Liver (tissue), 9 donors: ENCODE data around the gene MND1. TPM values are rescaled to one million over a fixed set of nuclear protein-coding genes. Genes with fewer than 3 reads are reported as not detected.

Source experiments
- DNase-seq: peaks from one replicate; pipeline ENCODE4 v3.0.0-alpha.2; 2017; ENCODE audit warnings: low spot score
- H3K27ac ChIP-seq, 2 donors: one replicate each; pipeline ENCODE4 v1.7.0; 2013; ENCODE audit warnings: inconsistent platforms in 2 of 2, low read length in 2 of 2, control low read depth in 1 of 2, low read depth in 1 of 2, mild to moderate bottlenecking in 1 of 2
- H3K27me3 ChIP-seq, 4 donors: one replicate each; pipeline versions ENCODE4 v1.6.1 to v1.7.0; 2013; ENCODE audit warnings: low read length in 3 of 4, inconsistent platforms in 1 of 4, mild to moderate bottlenecking in 1 of 4, moderate library complexity in 1 of 4; ENCODE audit not compliant: control insufficient read depth in 4 of 4, insufficient read depth in 4 of 4
- H3K36me3 ChIP-seq, 4 donors: one replicate each; pipeline versions ENCODE4 v1.6.1 to v1.7.0; 2013; ENCODE audit warnings: low read length in 3 of 4, mild to moderate bottlenecking in 3 of 4, low read depth in 1 of 4, moderate library complexity in 1 of 4; ENCODE audit not compliant: control insufficient read depth in 4 of 4, insufficient read depth in 3 of 4
- H3K4me1 ChIP-seq, 4 donors: one replicate each; pipeline versions ENCODE4 v1.6.1 to v1.7.0; 2013; ENCODE audit warnings: low read length in 3 of 4, mild to moderate bottlenecking in 3 of 4, moderate library complexity in 1 of 4; ENCODE audit not compliant: control insufficient read depth in 4 of 4, insufficient read depth in 4 of 4
- H3K4me3 ChIP-seq, 3 donors: one replicate each; pipeline versions ENCODE4 v1.6.1 to v1.7.0; 2013; ENCODE audit warnings: low read length in 3 of 3, control low read depth in 1 of 3, low read depth in 1 of 3, mild to moderate bottlenecking in 1 of 3
- H3K9ac ChIP-seq, 2 donors: one replicate each; pipeline ENCODE4 v1.7.0; 2013; ENCODE audit warnings: low read length in 2 of 2, mild to moderate bottlenecking in 2 of 2, moderate library complexity in 2 of 2, control low read depth in 1 of 2, low read depth in 1 of 2
- H3K9me3 ChIP-seq, 4 donors: one replicate each; pipeline versions ENCODE4 v1.6.1 to v1.7.0; 2013; ENCODE audit warnings: low read length in 3 of 4; ENCODE audit not compliant: control insufficient read depth in 4 of 4
- ATF3 ChIP-seq: IDR thresholded peaks from 2 replicates; pipeline ENCODE4 v1.6.1; 2016; ENCODE audit warnings: antibody characterized with exemption
- CTCF ChIP-seq: fragments of 150-350 bp; IDR thresholded peaks from 2 replicates; pipeline ENCODE4 v1.5.1; 2017; ENCODE audit warnings: improper control_type of control experiment, low read depth, low read length; ENCODE audit not compliant: missing input control
- EGR1 ChIP-seq, 2 donors: IDR thresholded peaks; 2 replicates each; pipeline ENCODE4 v1.6.1; 2016 to 2018; ENCODE audit warnings: antibody characterized with exemption in 2 of 2, low read depth in 2 of 2
- FOXA1 ChIP-seq: IDR thresholded peaks from 2 replicates; pipeline ENCODE4 v1.6.1; 2016; ENCODE audit warnings: antibody characterized with exemption
- FOXA2 ChIP-seq: IDR thresholded peaks from 2 replicates; pipeline ENCODE4 v1.6.1; 2016; ENCODE audit warnings: antibody characterized with exemption
- GABPA ChIP-seq, 2 donors: IDR thresholded peaks in 1 of 2; conservative IDR thresholded peaks in 1 of 2; 2 replicates each; pipeline ENCODE4 v1.6.1; 2016; ENCODE audit warnings: antibody characterized with exemption in 2 of 2, mild to moderate bottlenecking in 1 of 2, moderate library complexity in 1 of 2
- HNF4A ChIP-seq, 2 donors: conservative IDR thresholded peaks; 2 replicates each; pipeline ENCODE4 v1.6.1; 2016; ENCODE audit warnings: antibody characterized with exemption in 2 of 2, mild to moderate bottlenecking in 2 of 2
- HNF4G ChIP-seq: IDR thresholded peaks from 2 replicates; pipeline ENCODE4 v1.6.1; 2016; ENCODE audit warnings: antibody characterized with exemption
- JUND ChIP-seq, 2 donors: IDR thresholded peaks; 2 replicates each; pipeline ENCODE4 v1.6.1; 2016; ENCODE audit warnings: antibody characterized with exemption in 2 of 2
- MAX ChIP-seq: IDR thresholded peaks from 2 replicates; pipeline ENCODE4 v1.6.1; 2016; ENCODE audit warnings: antibody characterized with exemption
- RAD21 ChIP-seq, 2 donors: IDR thresholded peaks; 2 replicates each; pipeline ENCODE4 v1.6.1; 2016; ENCODE audit warnings: antibody characterized with exemption in 2 of 2, mild to moderate bottlenecking in 2 of 2
- REST ChIP-seq: IDR thresholded peaks from 2 replicates; pipeline ENCODE4 v1.6.1; 2016; ENCODE audit warnings: antibody characterized with exemption, mild to moderate bottlenecking
- RXRA ChIP-seq, 2 donors: IDR thresholded peaks; 2 replicates each; pipeline ENCODE4 v1.6.1; 2017 to 2018; ENCODE audit warnings: antibody characterized with exemption in 2 of 2, mild to moderate bottlenecking in 1 of 2
- SP1 ChIP-seq: IDR thresholded peaks from 2 replicates; pipeline ENCODE4 v1.6.1; 2018; ENCODE audit warnings: antibody characterized with exemption, mild to moderate bottlenecking
- TAF1 ChIP-seq: conservative IDR thresholded peaks from 2 replicates; pipeline ENCODE4 v1.6.1; 2016; ENCODE audit warnings: antibody characterized with exemption, mild to moderate bottlenecking
- YY1 ChIP-seq: IDR thresholded peaks from 2 replicates; pipeline ENCODE4 v1.6.1; 2016; ENCODE audit warnings: antibody characterized with exemption, mild to moderate bottlenecking
- ZBTB33 ChIP-seq: IDR thresholded peaks from 2 replicates; pipeline ENCODE4 v1.6.1; 2016; ENCODE audit warnings: antibody characterized with exemption
- WGBS: extraction: QIAGEN DNeasy Blood & Tissue Kit; methylation state at CpG from one replicate; pipeline ENCODE4 v1.1.7; 2013; 5-methylcytosine and 5-hydroxymethylcytosine counted together
- polyA plus RNA-seq, 2 donors: library from polyadenylated mRNA; stranded (reverse) in 1 of 2; unstranded in 1 of 2; fragments of 200-250 nt in 1 of 2; fragments of >200 nt in 1 of 2; fragmentation: Nextera tagmentation in 1 of 2; extraction: Ambion mirVana in 1 of 2; gene quantifications; one replicate each; pipeline versions ENCODE4 v1.2.1 to v1.2.3, GENCODE V29; 2013 to 2015
- total RNA-seq, 2 donors: library from RNA; depleted of rRNA; stranded (reverse); fragments of >200 nt; gene quantifications; one replicate each; pipeline ENCODE4 v1.2.3, GENCODE V29; 2014
- donor health status: healthy.
- donor health status: healthy.
- donor health status: healthy.
- donor health status: healthy.
- donor health status: healthy.

Gene MND1
- total and polyA plus RNA-seq, 4 donors: 0.17 to 2.5 (median 0.42) TPM

- peaks cover 0 to 18% (median 9%) of the 10 kb centered on the region in 4 donors for H3K4me1 ChIP-seq
- WGBS: 88% methylated on average over 27 of the region's 27 CpGs
- DNase-seq: no peak
Observed at GRCh38 chr4:153451911-153452657, 107.6 kb downstream of the MND1 start.

More at GRCh38 chr4:153451911-153452657, 107.6 kb downstream of the MND1 start:
- Histone ChIP-seq H3K36me3 (no peaks in the 10 kb centered on the region), H3K4me3 (no peak overlapping the region), H3K27me3 (no peaks in the 10 kb centered on the region), H3K9me3 (no peaks in the 10 kb centered on the region), H3K9ac (no peak overlapping the region), H3K27ac (no peak overlapping the region)
- no peak for TF ChIP-seq EGR1 (IDR thresholded peaks at IDR 0.05; ENCODE audit: low read depth in 2 of 2)
- TF ChIP-seq FOXA1: no peak
- no peak for TF ChIP-seq ATF3
- TF ChIP-seq RAD21 (IDR thresholded peaks at IDR 0.05): no peak
- TF ChIP-seq CTCF: no peak
- no peak for TF ChIP-seq GABPA (IDR thresholded peaks at IDR 0.05 in 1 of 2, conservative IDR thresholded peaks at IDR 0.05 in 1 of 2)
- no peak for TF ChIP-seq MAX
- no peak for TF ChIP-seq HNF4A (conservative IDR thresholded peaks at IDR 0.05)
- no peak for TF ChIP-seq ZBTB33
- TF ChIP-seq JUND (IDR thresholded peaks at IDR 0.05): no peak
- no peak for TF ChIP-seq REST
- no peak for TF ChIP-seq HNF4G
- TF ChIP-seq TAF1: no peak
- TF ChIP-seq RXRA (IDR thresholded peaks at IDR 0.05): no peak
- no peak for TF ChIP-seq FOXA2
- TF ChIP-seq YY1: no peak
- TF ChIP-seq SP1: no peak
